ENCODE measurements around the gene ZFHX3. TPM values are rescaled to one million over a fixed set of nuclear protein-coding genes. Genes with fewer than 3 reads are reported as not detected.

ZFHX3 gene
- total and polyA plus RNA-seq, 10 donors = 0.47 to 18.5 (median 11.1) TPM

GRCh38 chr16:72946063-72946462 is 101.9 kb downstream of the ZFHX3 start:
- 87 to 96% (median 90%) methylated on average over 3 of the region's 3 CpGs for WGBS, 5 donors
- intact Hi-C loops (cut with DNase I; ENCODE audit: low total_unique reads) = no loop called here

GRCh38 chr16:72945611-72946010 is 102.3 kb downstream of the ZFHX3 start:
- Histone ChIP-seq H3K4me1 (no peaks in the 10 kb centered on the region), H3K9me3 (no peaks in the 10 kb centered on the region), H3K36me3 (peaks cover 0 to 24% (median 7%) of the 10 kb centered on the region in 6 donors), H3K4me3 (no peak overlapping the region), H3K27me3 (replicated peaks in 1 of 7) (no peaks in the 10 kb centered on the region), H3K27ac (no peak overlapping the region)
- DNase-seq = no peak
- WGBS, 5 donors = 89 to 98% (median 93%) methylated on average over 8 of the region's 8 CpGs
- TF ChIP-seq CTCF (IDR thresholded peaks at IDR 0.05 in 8 of 11, conservative IDR thresholded peaks at IDR 0.05 in 3 of 11) (no peak), POLR2AphosphoS5 (IDR thresholded peaks at IDR 0.05) (no peak), POLR2A (IDR thresholded peaks at IDR 0.05) (no peak)
- intact Hi-C loops (cut with DNase I; ENCODE audit: low total_unique reads) = no loop called here

More at GRCh38 chr16:72946063-72946462, 101.9 kb downstream of the ZFHX3 start:
- Histone ChIP-seq H3K36me3 (peaks cover 0 to 28% (median 9%) of the 10 kb centered on the region in 6 donors), H3K27ac (no peak overlapping the region), H3K9me3 (no peaks in the 10 kb centered on the region), H3K4me3 (no peak overlapping the region), H3K27me3 (replicated peaks in 1 of 7) (no peaks in the 10 kb centered on the region), H3K4me1 (no peaks in the 10 kb centered on the region)
- TF ChIP-seq POLR2AphosphoS5 (IDR thresholded peaks at IDR 0.05) = no peak
- TF ChIP-seq CTCF (IDR thresholded peaks at IDR 0.05 in 8 of 11, conservative IDR thresholded peaks at IDR 0.05 in 3 of 11) = no peak
- no peak for TF ChIP-seq POLR2A (IDR thresholded peaks at IDR 0.05)
- no peak for DNase-seq

- Histone ChIP-seq H3K4me1 (no peaks in the 10 kb centered on the region), H3K4me3 (no peak overlapping the region), H3K36me3 (peaks cover 0 to 17% (median under 1%) of the 10 kb centered on the region in 6 donors), H3K27ac (no peak overlapping the region), H3K27me3 (replicated peaks in 1 of 7) (no peaks in the 10 kb centered on the region), H3K9me3 (no peaks in the 10 kb centered on the region)
- intact Hi-C loops (cut with DNase I; ENCODE audit: low total_unique reads) = no loop called here
- DNase-seq = peak; percentile 40
- TF ChIP-seq POLR2A (IDR thresholded peaks at IDR 0.05) (no peak), CTCF (IDR thresholded peaks at IDR 0.05 in 8 of 11, conservative IDR thresholded peaks at IDR 0.05 in 3 of 11) (no peak), POLR2AphosphoS5 (IDR thresholded peaks at IDR 0.05) (no peak)
- 82 to 87% (median 83%) methylated on average over 7 of the region's 7 CpGs for WGBS, 5 donors
Measured at GRCh38 chr16:72944757-72945485, 103.0 kb downstream of the ZFHX3 start.

- Histone ChIP-seq H3K4me1 (peaks cover 0 to 21% (median 10%) of the 10 kb centered on the region in 6 donors), H3K27ac (no peak overlapping the region), H3K4me3 (no peak overlapping the region), H3K36me3 (no peaks in the 10 kb centered on the region), H3K27me3 (replicated peaks in 1 of 7) (no peaks in the 10 kb centered on the region), H3K9me3 (no peaks in the 10 kb centered on the region)
- WGBS, 5 donors = 94 to 98% (median 96%) methylated on average over 7 of the region's 7 CpGs
- TF ChIP-seq POLR2A (IDR thresholded peaks at IDR 0.05) (no peak), CTCF (IDR thresholded peaks at IDR 0.05 in 8 of 11, conservative IDR thresholded peaks at IDR 0.05 in 3 of 11) (no peak), POLR2AphosphoS5 (IDR thresholded peaks at IDR 0.05) (no peak)
- DNase-seq = no peak
- intact Hi-C loops (cut with DNase I; ENCODE audit: low total_unique reads) = no loop called here
Measured at GRCh38 chr16:72942021-72942420, 105.9 kb downstream of the ZFHX3 start.
